Endodermal cell (in vitro differentiated cells): ENCODE results near the gene USP31. TPM values are rescaled to one million over a fixed set of nuclear protein-coding genes. Genes with fewer than 3 reads are reported as not detected.

Experiments
- DNase-seq: peaks from one replicate; pipeline ENCODE4 v3.0.0-alpha.2; 2017
- H3K27ac ChIP-seq: 2 replicates; pipeline ENCODE4 v1.5.1; 2013; ENCODE audit warnings: mild to moderate bottlenecking, low read depth, low read length, moderate library complexity
- H3K27me3 ChIP-seq: 2 replicates; pipeline ENCODE4 v1.6.1; 2013; ENCODE audit warnings: mild to moderate bottlenecking, low read length, moderate library complexity; ENCODE audit not compliant: insufficient read depth, control insufficient read depth, poor library complexity, severe bottlenecking
- H3K36me3 ChIP-seq: 2 replicates; pipeline ENCODE4 v1.7.0; 2013; ENCODE audit warnings: mild to moderate bottlenecking, low read length, moderate library complexity; ENCODE audit not compliant: control insufficient read depth, insufficient read depth
- H3K4me1 ChIP-seq: one replicate; pipeline ENCODE4 v1.7.0; 2013; ENCODE audit warnings: low read length; ENCODE audit not compliant: control insufficient read depth, insufficient read depth
- H3K4me3 ChIP-seq: 2 replicates; pipeline ENCODE4 v1.5.1; 2013; ENCODE audit warnings: mild to moderate bottlenecking, low read length, moderate library complexity
- H3K9ac ChIP-seq: 2 replicates; pipeline ENCODE4 v1.6.1; 2013; ENCODE audit warnings: mild to moderate bottlenecking, low read length, moderate library complexity; ENCODE audit not compliant: poor library complexity, severe bottlenecking; ENCODE audit errors: extremely low read depth
- H3K9me3 ChIP-seq: 2 replicates; pipeline ENCODE4 v1.6.1; 2013; ENCODE audit warnings: mild to moderate bottlenecking, low read length, moderate library complexity; ENCODE audit not compliant: control insufficient read depth
- H3K27ac Mint-ChIP-seq: 2 replicates; pipeline ENCODE4 v1.8.0; 2020; ENCODE audit warnings: mixed read lengths
- H3K27me3 Mint-ChIP-seq: 2 replicates; pipeline ENCODE4 v1.8.0; 2021; ENCODE audit warnings: mild to moderate bottlenecking, mixed read lengths; ENCODE audit not compliant: insufficient read depth
- H3K36me3 Mint-ChIP-seq: 2 replicates; pipeline ENCODE4 v1.8.0; 2020; ENCODE audit warnings: low read depth, mixed read lengths
- H3K4me1 Mint-ChIP-seq: 2 replicates; pipeline ENCODE4 v1.8.0; 2020; ENCODE audit warnings: mixed read lengths
- H3K4me3 Mint-ChIP-seq: 2 replicates; pipeline ENCODE4 v1.8.0; 2020; ENCODE audit warnings: mild to moderate bottlenecking, moderate library complexity, mixed read lengths
- H3K9me3 Mint-ChIP-seq: 2 replicates; pipeline ENCODE4 v1.8.0; 2020; ENCODE audit warnings: mild to moderate bottlenecking, mixed read lengths
- WGBS, 2 experiments: methylation state at CpG; one replicate each; pipeline versions ENCODE4 v1.1.5 to v1.1.7; 2013; ENCODE audit warnings: missing lambda C conversion rate in 2 of 2, mixed read lengths in 1 of 2; ENCODE audit not compliant: insufficient coverage in 1 of 2, insufficient read length in 1 of 2; 5-methylcytosine and 5-hydroxymethylcytosine counted together
- total RNA-seq, 2 donors: library from RNA; stranded (reverse); fragmentation: NEBNext Ultra II Directional in 1 of 2; extraction: Animal tissue kit (Norgen Biotek cat#: 25700) in 1 of 2; gene quantifications; 2 replicates in 1 of 2; 3 replicates in 1 of 2; pipeline ENCODE4 v1.2.1, GENCODE V29; 2021
- TF ChIP-seq, protein P1 (sequence below): fragments of 200-600 bp; sonication (generic); conservative IDR thresholded peaks from 2 replicates; pipeline ENCODE4 v1.5.0; 2021; ENCODE audit warnings: antibody characterized with exemption, mild to moderate bottlenecking

The USP31 gene
- total RNA-seq, 2 donors from 2014 or later, result 19.9 to 22.1 TPM

GRCh38 chr16:23051587-23051986 is 97.7 kb downstream of the USP31 start:
- Histone ChIP-seq H3K27ac (peak overlapping the region; percentile 78), H3K27me3 (no peaks in the 10 kb centered on the region), H3K4me1 (no peaks in the 10 kb centered on the region), H3K9ac (no peak overlapping the region), H3K4me3 (no peak overlapping the region), H3K36me3 (no peaks in the 10 kb centered on the region), H3K9me3 (no peaks in the 10 kb centered on the region)
- Mint-ChIP-seq H3K9me3 (no peaks in the 10 kb centered on the region), H3K27me3 (peaks cover 6% of the 10 kb centered on the region), H3K36me3 (no peaks in the 10 kb centered on the region), H3K27ac (no peak overlapping the region), H3K4me1 (no peaks in the 10 kb centered on the region), H3K4me3 (no peak overlapping the region)
- no peak for DNase-seq
- TF ChIP-seq, protein P1, sequence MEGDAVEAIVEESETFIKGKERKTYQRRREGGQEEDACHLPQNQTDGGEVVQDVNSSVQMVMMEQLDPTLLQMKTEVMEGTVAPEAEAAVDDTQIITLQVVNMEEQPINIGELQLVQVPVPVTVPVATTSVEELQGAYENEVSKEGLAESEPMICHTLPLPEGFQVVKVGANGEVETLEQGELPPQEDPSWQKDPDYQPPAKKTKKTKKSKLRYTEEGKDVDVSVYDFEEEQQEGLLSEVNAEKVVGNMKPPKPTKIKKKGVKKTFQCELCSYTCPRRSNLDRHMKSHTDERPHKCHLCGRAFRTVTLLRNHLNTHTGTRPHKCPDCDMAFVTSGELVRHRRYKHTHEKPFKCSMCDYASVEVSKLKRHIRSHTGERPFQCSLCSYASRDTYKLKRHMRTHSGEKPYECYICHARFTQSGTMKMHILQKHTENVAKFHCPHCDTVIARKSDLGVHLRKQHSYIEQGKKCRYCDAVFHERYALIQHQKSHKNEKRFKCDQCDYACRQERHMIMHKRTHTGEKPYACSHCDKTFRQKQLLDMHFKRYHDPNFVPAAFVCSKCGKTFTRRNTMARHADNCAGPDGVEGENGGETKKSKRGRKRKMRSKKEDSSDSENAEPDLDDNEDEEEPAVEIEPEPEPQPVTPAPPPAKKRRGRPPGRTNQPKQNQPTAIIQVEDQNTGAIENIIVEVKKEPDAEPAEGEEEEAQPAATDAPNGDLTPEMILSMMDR, result no peak
- WGBS, 2 experiments, result 84 to 92% methylated on average over 5 to 8 of the region's 8 CpGs

GRCh38 chr16:23048164-23048563 is 101.1 kb downstream of the USP31 start:
- no peak overlapping the region for H3K27ac Mint-ChIP-seq
- peaks cover 6% of the 10 kb centered on the region for H3K27me3 Mint-ChIP-seq
- no peak for DNase-seq

DNA sequence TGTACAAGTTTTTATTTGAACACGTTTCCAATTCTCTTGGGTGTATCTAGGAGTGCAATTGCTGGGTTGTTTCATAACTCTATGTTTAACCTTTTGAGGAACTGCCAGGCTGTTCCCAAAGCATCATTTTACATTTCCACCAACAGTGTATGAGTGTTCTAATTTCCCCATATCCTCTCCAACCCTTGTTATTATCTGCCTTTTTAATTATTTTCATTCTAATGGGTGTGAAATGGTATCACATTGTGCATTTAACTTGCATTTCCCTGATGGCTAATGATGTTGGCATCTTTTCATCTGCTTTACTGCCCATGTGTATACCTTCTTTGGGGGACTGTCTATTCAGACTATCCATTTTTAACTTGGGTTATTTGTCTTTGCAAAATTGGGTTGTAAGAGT is 104.2 kb downstream of the USP31 start:
- peaks cover 2% of the 10 kb centered on the region for H3K27me3 Mint-ChIP-seq
- Histone ChIP-seq H3K4me3 (no peak overlapping the region), H3K36me3 (no peaks in the 10 kb centered on the region), H3K4me1 (no peaks in the 10 kb centered on the region), H3K27me3 (no peaks in the 10 kb centered on the region), H3K9ac (no peak overlapping the region), H3K27ac (no peak overlapping the region), H3K9me3 (no peaks in the 10 kb centered on the region)
- no peak overlapping the region for H3K4me3 Mint-ChIP-seq
- H3K27ac Mint-ChIP-seq, result no peak overlapping the region
- TF ChIP-seq, protein P1, result no peak
- no peak for DNase-seq
- H3K36me3 Mint-ChIP-seq, result no peaks in the 10 kb centered on the region
- 60 to 78% methylated on average over 1 of the region's 1 CpG for WGBS, 2 experiments
- no peaks in the 10 kb centered on the region for H3K4me1 Mint-ChIP-seq
- no peaks in the 10 kb centered on the region for H3K9me3 Mint-ChIP-seq

More at GRCh38 chr16:23048164-23048563, 101.1 kb downstream of the USP31 start:
- Mint-ChIP-seq H3K9me3 (no peaks in the 10 kb centered on the region), H3K36me3 (no peaks in the 10 kb centered on the region), H3K4me3 (no peak overlapping the region), H3K4me1 (no peaks in the 10 kb centered on the region)
- Histone ChIP-seq H3K9me3 (no peaks in the 10 kb centered on the region), H3K27ac (no peak overlapping the region), H3K27me3 (no peaks in the 10 kb centered on the region), H3K36me3 (no peaks in the 10 kb centered on the region), H3K4me3 (no peak overlapping the region), H3K9ac (no peak overlapping the region), H3K4me1 (no peaks in the 10 kb centered on the region)
- TF ChIP-seq, protein P1, result peak; percentile 44
- 83 to 89% methylated on average over 4 to 5 of the region's 5 CpGs for WGBS, 2 experiments
